GM19193 (cell line): ENCODE results near the gene HBS1L.

Experiments
- POLR2A ChIP-seq: IDR thresholded peaks from 4 replicates; pipeline ENCODE4 v1.6.1; 2011; ENCODE audit not compliant: insufficient read depth, insufficient read length; ENCODE audit errors: extremely low read depth

The HBS1L gene

GRCh38 chr6:134937426-134937825, 117.2 kb downstream of the HBS1L start:
- TF ChIP-seq POLR2A, result no peak

DNA sequence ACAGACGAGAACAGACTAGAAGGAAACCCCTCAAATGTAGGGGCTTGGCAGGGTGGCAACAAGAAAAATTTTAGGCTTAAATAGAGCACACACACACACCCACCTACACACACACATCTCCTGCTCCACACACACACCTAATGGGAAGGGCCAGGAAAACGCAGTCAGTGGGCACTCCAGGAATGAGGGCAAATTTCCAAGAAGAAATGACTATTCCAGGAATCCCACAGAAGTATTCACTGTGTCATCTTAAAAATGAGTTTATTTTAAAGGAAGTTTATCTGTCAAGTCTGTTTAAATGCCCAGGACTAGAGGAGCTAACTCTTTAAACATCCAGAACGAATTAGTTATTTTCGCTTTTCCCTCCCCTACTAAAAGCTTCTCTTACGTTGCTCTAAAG, 117.7 kb downstream of the HBS1L start:
- no peak for TF ChIP-seq POLR2A

GRCh38 chr6:134936476-134936875, 118.1 kb downstream of the HBS1L start:
- no peak for TF ChIP-seq POLR2A

DNA sequence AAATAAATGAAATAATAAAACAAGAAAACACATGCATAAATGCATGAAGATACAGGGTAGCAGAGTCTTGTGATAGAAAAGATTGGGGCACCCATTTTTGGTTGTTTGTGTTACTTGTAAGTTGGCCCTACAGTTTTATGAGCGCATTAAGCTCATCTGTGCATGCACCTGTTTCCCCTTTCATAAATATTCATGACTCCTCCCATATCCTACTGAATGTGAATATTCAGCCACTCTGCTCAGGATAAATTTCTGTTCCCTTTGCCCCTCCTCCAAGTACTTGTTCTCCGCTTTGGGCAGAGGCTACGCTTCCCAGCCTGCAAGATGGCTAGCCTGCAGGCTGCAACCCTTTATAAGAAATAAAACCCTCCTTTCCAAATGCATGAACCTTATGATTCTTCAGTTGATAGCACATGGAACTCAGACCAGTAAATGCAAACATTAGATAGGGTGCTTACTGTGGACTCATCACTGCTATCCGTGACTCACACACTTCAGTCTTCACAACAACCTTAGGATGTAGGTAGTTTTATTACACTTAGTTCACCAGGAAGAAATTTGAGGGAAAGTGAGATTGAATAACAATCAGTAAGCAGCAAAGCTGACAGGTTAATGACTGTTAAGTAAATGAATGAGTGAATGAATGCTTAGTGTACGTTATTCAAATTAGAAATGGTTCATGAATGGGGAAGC, 119.7 kb downstream of the HBS1L start:
- TF ChIP-seq POLR2A, result no peak

DNA sequence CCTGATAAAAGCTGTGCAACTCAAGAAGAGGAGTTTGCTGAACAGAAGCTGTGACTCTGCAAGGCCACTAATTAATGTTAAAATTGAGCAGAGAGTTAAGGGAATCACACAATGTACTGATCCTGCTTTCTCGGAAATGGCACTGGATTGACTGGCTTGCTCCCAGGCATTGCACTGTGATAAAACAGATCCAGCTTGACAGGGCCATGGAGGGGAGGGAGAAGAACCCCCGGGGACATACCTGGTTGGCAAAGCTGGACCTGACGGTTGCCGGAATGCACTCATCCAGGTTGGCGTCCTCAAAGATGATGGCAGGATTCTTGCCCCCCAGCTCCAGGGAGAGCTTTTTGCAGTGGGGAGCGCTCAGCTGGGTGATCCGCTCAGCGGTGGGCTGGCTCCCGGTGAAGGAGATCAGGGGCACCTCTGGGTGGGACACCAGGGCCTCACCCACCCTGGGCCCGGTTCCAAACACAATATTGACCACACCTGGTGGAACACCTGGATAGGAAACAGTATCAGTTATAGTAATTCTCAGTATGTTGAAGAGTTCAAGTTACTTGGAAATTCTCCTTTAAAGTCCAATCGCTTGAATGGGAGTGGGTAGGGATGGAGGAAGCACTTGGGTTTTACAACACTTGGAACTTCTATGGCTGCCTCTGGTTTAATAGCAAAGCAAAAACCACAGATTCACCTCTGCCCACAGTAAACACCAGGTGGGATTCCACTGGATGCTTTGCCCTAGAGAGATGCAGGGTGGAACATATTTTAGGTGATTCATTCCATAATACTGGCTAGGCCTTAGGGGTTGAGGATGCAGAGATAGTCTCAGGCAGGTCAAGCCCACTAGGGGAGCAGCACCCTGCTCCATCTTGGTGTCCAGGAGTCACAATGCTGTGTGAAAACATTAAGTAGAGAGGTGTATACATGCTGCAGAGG, 121.8 kb downstream of the HBS1L start:
- no peak for TF ChIP-seq POLR2A

- TF ChIP-seq POLR2A, result no peak
Observed at GRCh38 chr6:134932098-134932497, 122.5 kb downstream of the HBS1L start.

- no peak for TF ChIP-seq POLR2A
Observed at GRCh38 chr6:134930463-134930862, 124.2 kb downstream of the HBS1L start.

GRCh38 chr6:134928151-134928900, 126.3 kb downstream of the HBS1L start:
- no peak for TF ChIP-seq POLR2A

GRCh38 chr6:134925800-134926199, 128.8 kb downstream of the HBS1L start:
- no peak for TF ChIP-seq POLR2A

- TF ChIP-seq POLR2A, result no peak
Observed at GRCh38 chr6:134921721-134922261, 132.8 kb downstream of the HBS1L start.

DNA sequence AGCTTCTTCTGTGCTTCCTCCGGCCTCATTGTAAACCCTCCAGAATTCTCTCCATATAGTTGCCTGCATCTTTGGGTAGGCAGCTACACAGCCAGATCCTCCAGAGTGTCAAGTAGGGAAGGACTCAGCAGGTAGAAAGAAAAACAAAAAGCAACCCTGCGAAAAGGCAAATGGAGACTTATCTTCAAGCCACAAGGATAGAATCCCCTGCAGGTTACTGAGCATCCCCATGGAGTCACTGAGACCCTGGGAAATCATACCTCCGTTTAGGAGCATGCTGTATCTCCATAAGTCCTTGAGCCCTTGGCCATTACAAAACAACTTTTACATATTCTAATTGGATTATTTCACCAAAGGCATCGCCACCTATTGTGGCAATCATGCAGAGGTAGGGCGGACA, 133.3 kb downstream of the HBS1L start:
- TF ChIP-seq POLR2A, result no peak

DNA sequence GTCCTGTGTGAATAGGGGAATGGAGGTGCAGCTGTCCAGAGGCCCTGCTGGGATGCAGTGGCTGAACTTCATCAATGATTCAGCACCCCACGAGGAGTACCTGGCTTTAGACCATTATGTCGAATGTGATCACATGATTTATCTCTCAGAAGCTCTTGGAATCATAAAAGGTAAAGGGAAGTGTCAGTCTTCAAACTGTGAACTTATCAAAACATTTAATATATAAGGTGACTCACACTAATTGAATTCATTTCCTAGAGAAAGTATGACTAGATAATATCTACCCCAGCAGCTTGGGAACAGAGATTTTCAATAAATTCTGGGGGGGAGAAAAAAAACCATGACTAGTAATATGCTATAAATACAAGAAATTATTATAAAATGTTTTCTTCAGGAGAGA, 134.2 kb downstream of the HBS1L start:
- no peak for TF ChIP-seq POLR2A

DNA sequence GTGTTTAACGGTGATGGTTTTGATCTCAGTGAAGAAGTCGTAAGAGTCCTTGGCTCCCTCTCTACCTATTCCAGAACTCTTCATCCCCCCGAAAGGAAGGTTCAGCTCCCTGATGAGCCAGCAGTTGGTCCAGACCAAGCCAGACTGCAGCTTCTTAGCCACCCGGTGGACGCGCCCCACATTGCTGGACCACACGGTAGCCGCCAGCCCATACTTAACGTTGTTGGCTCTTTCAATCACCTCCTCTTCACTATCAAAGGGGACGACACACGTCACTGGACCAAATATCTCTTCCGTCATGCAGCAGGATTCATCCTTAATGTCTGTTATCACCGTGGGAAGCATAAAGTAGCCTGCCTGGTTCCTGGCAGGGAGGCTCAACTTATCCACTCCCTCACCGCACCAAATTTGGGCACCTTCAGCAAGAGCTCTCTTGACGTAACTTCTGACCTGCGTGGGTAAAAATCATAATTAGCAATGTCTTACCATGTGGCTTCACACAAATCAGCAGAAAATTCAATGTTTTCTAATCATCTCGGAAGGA, 136.1 kb downstream of the HBS1L start:
- no peak for TF ChIP-seq POLR2A

DNA sequence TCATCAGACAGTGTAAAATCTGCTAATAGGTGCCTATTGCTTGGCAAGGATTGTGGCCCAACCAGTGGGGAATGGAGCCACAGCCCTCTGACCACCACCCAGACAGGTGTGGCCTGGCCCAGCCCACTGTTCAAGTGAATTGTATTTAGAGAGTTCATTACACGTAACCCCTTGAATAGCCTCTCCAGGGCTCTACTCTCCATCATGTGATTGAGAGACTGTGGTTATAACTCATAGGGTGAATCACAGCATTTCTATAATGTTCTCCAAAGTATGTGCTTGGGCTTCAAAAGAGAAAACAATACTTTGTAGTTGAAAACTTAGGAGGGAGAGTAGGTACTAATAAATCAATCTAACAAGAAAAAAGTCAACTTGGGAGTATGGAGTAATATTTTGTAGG, 143.1 kb downstream of the HBS1L start:
- no peak for TF ChIP-seq POLR2A

DNA sequence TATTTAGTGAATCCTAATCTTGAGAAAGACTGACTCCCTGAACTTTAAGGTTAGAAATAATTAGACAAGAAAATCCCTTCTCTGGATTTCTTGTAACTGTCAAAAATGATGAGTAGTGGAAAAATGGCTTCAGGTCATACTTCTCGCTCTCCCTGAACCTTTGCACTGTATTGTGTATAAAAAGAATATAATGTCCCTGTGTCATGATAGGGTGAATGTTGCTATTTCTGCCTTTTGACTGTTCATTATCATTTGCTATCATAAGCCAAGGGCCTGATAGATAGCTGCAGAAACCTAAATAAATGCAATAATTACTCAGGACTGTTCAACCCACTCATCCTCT, 144.1 kb downstream of the HBS1L start:
- no peak for TF ChIP-seq POLR2A
